Lung (tissue), 12 donors: ENCODE data around the gene ATL2. TPM values are rescaled to one million over a fixed set of nuclear protein-coding genes. Genes with fewer than 3 reads are reported as not detected.

ENCODE experiments used
- ATAC-seq: fragments of 200-7000 bp; cut with Tn5 transposase; one replicate; pipeline ENCODE4 v1.9.1; 2020; ENCODE audit warnings: moderate number of reproducible peaks; ENCODE audit not compliant: insufficient read depth, low FRiP score
- DNase-seq, 3 donors: peaks; one replicate each; pipeline ENCODE4 v3.0.0-alpha.2; 2013 to 2017
- H3K27ac ChIP-seq, 2 donors: one replicate each; pipeline ENCODE4 v1.5.1; 2013; ENCODE audit warnings: mild to moderate bottlenecking in 2 of 2, moderate library complexity in 2 of 2, control low read depth in 1 of 2, inconsistent platforms in 1 of 2, low read depth in 1 of 2, low read length in 1 of 2
- H3K27me3 ChIP-seq, 3 donors: one replicate each; pipeline ENCODE4 v1.5.1; 2013; ENCODE audit warnings: low read length in 2 of 3; ENCODE audit not compliant: control insufficient read depth in 3 of 3, insufficient read depth in 3 of 3
- H3K36me3 ChIP-seq, 4 donors: one replicate each; pipeline ENCODE4 v1.5.1; 2013; ENCODE audit warnings: low read length in 4 of 4, mild to moderate bottlenecking in 1 of 4, moderate library complexity in 1 of 4; ENCODE audit not compliant: control insufficient read depth in 4 of 4, insufficient read depth in 4 of 4
- H3K4me1 ChIP-seq, 5 donors: one replicate each; pipeline ENCODE4 v1.5.1; 2013; ENCODE audit warnings: low read length in 5 of 5, mild to moderate bottlenecking in 2 of 5, moderate library complexity in 1 of 5; ENCODE audit not compliant: control insufficient read depth in 5 of 5, insufficient read depth in 5 of 5
- H3K4me3 ChIP-seq: one replicate; pipeline ENCODE4 v1.5.1; 2013; ENCODE audit warnings: mild to moderate bottlenecking, control low read depth, moderate library complexity
- H3K9ac ChIP-seq, 2 donors: one replicate each; pipeline ENCODE4 v1.5.1; 2013; ENCODE audit warnings: low read length in 2 of 2, control low read depth in 1 of 2; ENCODE audit not compliant: insufficient read depth in 1 of 2
- H3K9me3 ChIP-seq, 4 donors: one replicate each; pipeline ENCODE4 v1.5.1; 2013; ENCODE audit warnings: low read length in 3 of 4, mild to moderate bottlenecking in 1 of 4, moderate library complexity in 1 of 4; ENCODE audit not compliant: control insufficient read depth in 4 of 4, insufficient read depth in 3 of 4
- WGBS, 2 donors: extraction: QIAGEN DNeasy Blood & Tissue Kit; methylation state at CpG; one replicate each; pipeline ENCODE4 v1.1.7; 2013; 5-methylcytosine and 5-hydroxymethylcytosine counted together
- polyA plus RNA-seq, 2 donors: library from polyadenylated mRNA; stranded (reverse); fragments of 200-250 nt; gene quantifications; one replicate each; pipeline ENCODE4 v1.2.1, GENCODE V29; 2013
- total RNA-seq, 2 donors: library from RNA; depleted of rRNA in 1 of 2; stranded (reverse); fragments of >200 nt in 1 of 2; gene quantifications; one replicate each; pipeline ENCODE4 v1.2.1, GENCODE V29; 2014 to 2021
- TF ChIP-seq, protein P1 (sequence below): IDR thresholded peaks from 2 replicates; pipeline ENCODE4 v1.5.1; 2012; ENCODE audit warnings: mild to moderate bottlenecking; ENCODE audit errors: control extremely low read depth, extremely low read depth
- donor health status: control.
- donor health status: control.
- donor health status: Bipolar disorder and iron deficiency.
- donor health status: healthy.
- donor health status: DM: yes; HTN: yes; CAD: no.

ATL2 gene
- total and polyA plus RNA-seq, 4 donors, result 23.4 to 171 (median 40.2) TPM

- TF ChIP-seq, protein P1, sequence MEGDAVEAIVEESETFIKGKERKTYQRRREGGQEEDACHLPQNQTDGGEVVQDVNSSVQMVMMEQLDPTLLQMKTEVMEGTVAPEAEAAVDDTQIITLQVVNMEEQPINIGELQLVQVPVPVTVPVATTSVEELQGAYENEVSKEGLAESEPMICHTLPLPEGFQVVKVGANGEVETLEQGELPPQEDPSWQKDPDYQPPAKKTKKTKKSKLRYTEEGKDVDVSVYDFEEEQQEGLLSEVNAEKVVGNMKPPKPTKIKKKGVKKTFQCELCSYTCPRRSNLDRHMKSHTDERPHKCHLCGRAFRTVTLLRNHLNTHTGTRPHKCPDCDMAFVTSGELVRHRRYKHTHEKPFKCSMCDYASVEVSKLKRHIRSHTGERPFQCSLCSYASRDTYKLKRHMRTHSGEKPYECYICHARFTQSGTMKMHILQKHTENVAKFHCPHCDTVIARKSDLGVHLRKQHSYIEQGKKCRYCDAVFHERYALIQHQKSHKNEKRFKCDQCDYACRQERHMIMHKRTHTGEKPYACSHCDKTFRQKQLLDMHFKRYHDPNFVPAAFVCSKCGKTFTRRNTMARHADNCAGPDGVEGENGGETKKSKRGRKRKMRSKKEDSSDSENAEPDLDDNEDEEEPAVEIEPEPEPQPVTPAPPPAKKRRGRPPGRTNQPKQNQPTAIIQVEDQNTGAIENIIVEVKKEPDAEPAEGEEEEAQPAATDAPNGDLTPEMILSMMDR, result no peak
- peaks cover 0 to 3% (median 0%) of the 10 kb centered on the region in 4 donors for H3K9me3 ChIP-seq
- no peak for ATAC-seq
- WGBS, 2 donors, result 91 to 95% methylated on average over 8 of the region's 8 CpGs
- H3K9ac ChIP-seq, result no peak overlapping the region
- H3K27me3 ChIP-seq, result no peaks in the 10 kb centered on the region
- H3K36me3 ChIP-seq, result no peaks in the 10 kb centered on the region
- no peak overlapping the region for H3K4me3 ChIP-seq
- H3K4me1 ChIP-seq, result peaks cover 0 to 15% (median 4%) of the 10 kb centered on the region in 5 donors
- H3K27ac ChIP-seq, result peak overlapping the region in 1 of 2 donors; percentile 67
- DNase-seq, result no peak
These were observed 132.8 kb downstream of the ATL2 start for GRCh38 chr2:38244301-38244700.

Other genes with a start within 250 kb of the ATL2 start
- 10 to 100 TPM; 43.7 to 88.8 TPM for gene HNRNPLL, start 225.7 kb upstream of the ATL2 start, total RNA-seq
- gene HNRNPLL, start 225.7 kb upstream of the ATL2 start, polyA plus RNA-seq, result 10 to 100 TPM; 12.4 to 17.7 TPM